Activated gamma-delta T cell treated with Interleukin-2 at 50 U/mL for 16 hours (primary cell): ENCODE measurements around the gene ZEB1.

ENCODE experiments used
- DNase-seq: peaks from one replicate; pipeline ENCODE4 v3.0.0-alpha.2; 2020

The ZEB1 gene

DNA sequence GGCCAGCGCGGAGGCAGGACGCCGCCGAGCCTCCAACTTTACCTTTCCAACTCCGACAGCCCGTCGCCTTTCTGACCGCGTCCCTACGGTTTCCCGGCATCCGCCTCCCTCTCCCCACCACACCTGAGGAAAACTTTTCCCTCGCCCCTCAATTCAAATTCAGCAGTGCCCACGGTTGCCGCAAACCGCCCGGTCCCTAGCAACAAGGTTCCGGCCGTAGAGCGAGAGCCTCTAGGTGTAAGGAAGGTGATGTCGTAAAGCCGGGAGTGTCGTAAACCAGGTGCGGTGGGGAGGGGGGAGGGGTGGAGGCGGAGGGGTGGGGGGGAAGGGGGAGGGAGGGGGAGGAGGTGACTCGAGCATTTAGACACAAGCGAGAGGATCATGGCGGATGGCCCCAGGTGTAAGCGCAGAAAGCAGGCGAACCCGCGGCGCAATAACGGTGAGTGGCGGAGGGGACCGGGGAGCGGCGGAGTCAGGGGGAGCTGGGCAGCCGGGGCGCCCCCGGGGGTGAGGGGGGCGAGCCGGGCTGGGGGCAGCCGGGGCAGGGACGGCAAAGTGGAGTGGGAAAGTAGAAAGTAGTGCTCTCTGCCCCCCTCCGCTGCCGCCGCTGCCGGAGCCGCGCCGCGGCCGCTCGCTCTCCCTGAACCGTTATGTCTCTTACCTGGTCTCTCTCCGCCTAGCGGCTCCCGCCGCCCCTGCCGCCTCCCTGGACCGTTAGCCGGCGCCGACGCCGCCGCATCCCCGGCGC lies at the start of gene ZEB1:
ZEB1 (plus strand) TSS at position 363 of the 748 bp plus-strand sequence; CDS start at position 382, 19 bp downstream.
- peak; percentile 92 for DNase-seq

DNA sequence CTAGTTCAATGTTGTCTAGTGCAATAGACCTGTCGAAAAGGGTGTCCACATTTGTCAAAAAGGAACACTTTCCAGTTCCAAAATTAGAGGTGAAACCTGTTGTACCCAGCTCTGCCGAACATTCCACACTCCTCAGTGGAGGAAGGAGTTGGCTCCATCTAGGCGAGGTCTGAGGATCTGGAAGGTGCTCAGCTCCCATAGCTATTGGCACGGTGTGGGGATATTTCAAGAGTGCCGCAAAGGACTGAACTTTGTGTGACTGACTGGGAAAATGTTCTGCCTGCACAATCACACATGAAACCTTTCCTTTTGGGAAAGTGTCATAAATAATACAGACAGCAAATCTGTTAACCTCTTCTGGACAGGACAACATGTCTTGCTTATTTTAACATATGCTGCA lies 48.1 kb upstream of the ZEB1 start:
- no peak for DNase-seq

DNA sequence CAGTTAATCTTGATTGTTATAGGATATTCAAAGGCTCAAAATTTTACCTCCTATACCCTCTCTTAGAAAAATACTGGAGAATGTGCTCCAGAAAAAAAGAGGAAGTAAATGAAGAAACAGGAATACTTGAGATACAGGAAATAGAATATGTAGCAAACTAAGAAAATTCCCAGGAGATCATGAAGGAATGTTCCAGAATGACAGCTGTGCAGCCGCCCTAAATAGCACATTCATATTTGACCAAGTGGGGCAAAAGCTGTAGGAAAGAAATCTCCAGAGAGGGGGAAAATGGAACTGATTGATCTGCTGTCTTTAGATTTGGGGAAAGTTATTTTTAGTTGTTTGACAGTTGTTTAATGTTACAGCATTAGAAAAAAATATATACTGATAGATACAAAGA lies 46.2 kb upstream of the ZEB1 start:
- no peak for DNase-seq

DNA sequence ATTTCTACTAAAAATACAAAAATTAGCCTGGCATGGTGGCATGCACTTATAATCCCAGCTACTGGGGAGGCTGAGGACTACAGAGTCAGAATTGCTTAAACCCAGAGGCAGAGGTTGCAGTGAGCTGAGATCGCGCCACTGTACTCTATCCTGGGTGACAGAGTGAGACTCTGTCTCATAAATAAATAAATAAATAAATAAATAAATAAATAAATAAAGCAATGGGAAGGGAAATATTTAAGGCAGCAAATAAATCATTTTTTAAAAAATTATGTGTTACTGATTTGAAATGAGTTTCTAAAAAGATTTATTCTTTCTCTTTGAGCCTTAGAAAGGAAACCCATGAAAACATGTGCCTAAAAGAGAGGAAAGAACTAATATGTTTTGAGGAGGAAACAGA lies 45.2 kb upstream of the ZEB1 start:
- DNase-seq = no peak

DNA sequence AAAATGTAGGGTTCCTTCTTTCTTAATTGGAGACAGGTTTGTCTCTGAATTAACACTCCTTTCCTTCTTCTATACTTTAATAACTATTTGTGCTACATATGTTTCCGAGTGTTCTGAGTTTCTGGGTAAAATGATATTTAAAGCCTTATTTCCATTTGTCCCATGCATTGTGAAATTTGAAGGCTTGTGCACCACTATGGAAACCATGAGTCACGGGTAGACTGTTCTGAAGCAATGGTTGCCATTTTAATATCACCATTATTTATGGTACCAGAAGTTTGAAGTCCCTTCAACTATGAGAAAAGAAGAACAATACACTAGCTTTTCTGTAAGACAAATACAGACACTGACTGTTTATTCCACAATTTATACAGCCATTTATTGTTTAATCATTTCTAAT lies 44.7 kb upstream of the ZEB1 start:
- DNase-seq = no peak

DNA sequence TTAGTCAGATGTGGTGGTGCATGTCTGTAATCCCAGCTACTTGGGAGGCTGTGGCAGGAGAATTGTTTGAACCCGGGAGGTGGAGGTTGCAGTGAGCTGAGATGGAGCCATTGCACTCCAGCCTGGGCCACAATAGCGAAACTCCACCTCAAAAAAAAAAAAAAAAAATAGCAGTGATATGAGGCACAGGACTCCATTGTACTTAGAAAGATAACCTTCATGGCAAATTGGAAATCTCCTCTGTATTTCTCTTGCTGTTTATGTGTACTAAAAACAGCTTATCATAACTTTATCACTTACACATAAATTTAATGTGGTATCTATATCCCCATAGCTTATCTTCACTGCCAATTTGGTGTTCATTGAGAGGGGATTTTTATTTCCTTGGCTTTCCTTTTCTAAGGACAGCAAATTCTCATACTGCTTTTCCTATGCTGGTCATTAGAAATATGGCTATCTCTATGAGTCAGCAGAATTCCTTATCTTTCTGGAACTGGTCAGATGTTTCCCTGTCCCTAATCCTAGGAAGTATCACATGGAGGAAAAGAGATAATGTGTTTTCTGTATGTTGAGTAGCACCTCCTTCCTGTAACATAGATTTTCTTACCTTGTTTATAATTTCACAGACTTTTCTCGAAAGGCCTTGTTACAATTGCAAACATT lies 40.6 kb upstream of the ZEB1 start:
- no peak for DNase-seq

DNA sequence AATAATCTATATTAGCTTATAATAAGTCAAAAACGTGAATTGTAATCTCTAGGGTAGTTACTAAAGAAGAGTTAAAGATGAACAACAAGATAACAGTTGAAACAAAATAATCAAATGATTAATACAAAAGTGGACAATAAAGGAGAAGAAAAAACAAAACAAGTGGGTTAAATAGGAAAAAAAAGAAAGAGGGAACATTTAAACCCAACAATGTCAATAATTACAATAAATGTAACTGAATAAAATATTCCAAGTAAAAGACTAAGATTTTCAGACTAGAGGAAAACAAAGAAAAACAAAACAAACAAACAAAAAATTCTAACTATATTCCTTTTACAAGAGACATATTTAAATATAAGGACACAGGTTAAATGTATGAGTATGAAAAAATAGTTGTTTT lies 38.0 kb upstream of the ZEB1 start:
- no peak for DNase-seq

DNA sequence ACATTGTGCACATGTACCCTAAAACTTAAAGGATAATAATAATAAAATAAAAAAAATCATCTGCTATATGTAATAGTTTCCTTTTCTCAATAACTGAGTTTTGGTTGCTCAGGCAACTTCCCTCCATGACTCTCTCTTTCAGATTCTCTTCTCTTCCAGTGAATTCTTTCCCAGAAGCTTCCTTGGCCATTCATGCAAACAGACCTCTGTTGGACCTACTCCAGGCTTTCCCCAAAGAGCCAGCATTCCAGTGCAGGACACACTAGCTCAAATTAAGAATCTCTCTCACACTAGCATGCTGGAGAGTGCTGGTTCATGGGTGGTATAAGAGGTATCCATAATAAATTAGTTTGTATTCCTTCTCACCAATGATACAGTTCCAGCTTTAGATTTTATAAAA lies 31.0 kb upstream of the ZEB1 start:
- DNase-seq = no peak

DNA sequence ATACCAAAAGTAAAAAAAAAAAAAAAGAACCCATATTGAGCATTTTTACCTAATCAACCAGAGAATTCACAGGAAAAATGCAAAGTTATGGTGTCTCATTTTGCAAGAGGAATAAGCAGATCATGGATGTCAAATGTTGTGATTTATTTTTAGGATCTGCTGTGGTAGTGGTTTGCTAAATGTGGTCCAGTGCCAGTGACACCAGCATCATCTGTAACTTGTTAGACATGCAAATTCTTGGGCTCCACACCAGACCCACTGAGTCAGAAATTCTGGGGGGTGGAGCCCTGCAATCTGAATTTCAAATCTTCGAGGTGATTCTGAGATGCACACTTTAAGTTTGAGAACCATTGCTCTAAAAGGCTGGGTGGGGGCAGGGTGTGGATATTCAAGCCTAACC lies 30.1 kb upstream of the ZEB1 start:
- DNase-seq = no peak

DNA sequence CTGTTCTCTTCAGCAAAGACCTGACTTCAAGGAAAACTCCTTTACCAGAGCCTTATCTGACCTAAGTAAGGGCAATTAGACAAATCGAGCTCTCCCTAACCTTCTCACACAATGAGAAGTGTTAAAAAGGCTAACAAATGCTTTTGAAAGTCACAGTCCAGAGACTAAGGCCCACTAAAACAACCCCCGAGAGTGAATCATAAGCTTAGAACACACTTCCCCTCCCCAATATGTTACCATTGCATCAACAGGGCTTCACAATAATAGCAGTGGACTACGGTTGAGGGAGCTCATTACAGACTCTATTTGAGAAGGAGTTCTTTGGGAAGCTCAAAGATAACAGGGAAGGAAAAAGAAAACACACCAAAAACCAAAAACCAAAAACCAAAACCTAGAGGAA lies 28.6 kb upstream of the ZEB1 start:
- no peak for DNase-seq

DNA sequence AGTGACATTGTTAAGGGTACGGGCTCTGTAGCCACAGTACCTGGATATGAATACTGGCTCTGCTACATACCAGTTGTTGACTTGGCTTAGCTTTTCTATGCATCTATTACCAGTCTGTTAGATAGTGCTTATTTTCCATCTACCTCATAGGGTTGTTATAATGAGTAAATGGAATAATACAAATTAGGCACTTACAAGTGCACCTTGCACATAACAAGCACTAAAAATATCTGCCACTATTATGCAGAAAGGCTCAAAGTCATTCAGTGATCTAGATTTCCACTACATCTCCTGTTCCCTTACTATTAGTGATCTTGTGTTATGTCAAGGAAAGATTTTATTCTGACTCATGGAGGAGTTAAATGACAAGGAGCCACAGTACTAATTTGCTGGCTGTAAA lies 27.9 kb upstream of the ZEB1 start:
- no peak for DNase-seq

DNA sequence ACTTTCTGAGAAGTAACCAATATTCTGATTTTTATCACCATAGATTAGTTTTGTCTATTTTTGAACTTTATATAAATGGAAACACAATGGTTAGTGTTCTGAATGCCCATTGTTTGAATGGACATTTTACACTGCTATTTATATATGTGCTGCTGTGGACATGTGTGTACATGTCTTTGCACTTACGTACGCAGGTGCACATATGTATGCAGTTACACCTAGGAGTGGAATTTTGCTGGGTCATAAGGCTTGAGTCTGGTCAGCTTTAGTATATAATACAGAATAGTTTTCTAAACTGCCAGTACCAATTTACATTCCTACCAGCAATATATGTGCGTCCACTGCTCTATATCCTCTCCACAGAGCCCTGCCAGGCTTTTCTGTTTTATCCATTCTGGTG lies 24.5 kb upstream of the ZEB1 start:
- no peak for DNase-seq

DNA sequence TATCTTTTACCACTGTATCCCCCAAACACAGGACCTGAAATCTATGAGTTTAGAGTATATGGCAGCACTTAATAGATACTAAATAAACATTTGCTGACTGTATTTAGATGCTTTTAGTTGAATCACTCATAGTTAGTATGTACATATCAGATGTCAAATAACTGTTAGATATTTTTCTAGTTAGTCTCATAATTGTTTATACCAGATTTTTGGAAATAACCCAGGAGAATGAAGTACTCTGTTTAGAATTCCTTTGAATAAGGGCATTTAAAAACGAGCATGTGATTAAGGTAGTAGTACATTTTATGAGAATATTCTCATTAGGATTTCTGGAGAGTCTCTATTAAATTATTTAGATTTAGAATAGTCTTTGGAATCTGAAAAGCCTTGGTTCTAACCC lies 22.3 kb upstream of the ZEB1 start:
- DNase-seq = no peak

DNA sequence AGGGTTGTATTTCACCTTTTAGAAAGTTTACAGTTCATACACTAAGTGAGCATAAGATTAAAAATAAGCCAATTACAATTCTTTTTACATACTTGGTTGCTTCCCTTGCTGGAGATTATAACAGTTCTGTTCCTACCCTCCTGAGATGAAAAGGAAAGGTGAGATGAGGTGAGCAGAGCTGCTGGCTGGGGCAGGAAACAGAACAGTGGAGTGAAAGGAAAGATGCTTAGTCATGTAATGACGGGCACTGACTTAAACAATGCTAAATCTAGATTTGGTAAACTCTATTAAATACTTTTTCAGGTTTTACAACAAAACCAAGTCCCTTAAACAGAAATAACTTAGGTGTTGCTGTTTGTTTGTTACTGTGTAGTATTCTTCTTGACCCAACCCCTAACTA lies 19.9 kb upstream of the ZEB1 start:
- no peak for DNase-seq

DNA sequence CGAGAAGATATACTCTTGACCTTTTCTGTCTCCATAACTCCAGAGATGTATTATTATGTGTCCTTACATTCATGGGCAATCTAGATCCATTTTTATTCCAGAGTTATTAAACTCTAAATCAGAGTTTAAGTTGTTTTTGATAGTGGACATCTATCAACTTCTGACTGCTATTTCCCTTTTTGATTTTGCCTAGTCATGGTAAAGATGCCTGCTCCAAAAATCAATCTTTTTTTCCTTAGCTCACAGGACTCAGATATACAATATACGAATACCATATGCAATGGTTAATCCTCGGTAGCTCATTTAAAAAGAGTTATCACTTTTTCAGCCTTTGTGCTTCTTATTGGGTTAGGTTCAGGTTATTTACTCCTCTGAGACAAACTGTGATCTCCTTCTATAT lies 15.8 kb upstream of the ZEB1 start:
- DNase-seq = no peak

DNA sequence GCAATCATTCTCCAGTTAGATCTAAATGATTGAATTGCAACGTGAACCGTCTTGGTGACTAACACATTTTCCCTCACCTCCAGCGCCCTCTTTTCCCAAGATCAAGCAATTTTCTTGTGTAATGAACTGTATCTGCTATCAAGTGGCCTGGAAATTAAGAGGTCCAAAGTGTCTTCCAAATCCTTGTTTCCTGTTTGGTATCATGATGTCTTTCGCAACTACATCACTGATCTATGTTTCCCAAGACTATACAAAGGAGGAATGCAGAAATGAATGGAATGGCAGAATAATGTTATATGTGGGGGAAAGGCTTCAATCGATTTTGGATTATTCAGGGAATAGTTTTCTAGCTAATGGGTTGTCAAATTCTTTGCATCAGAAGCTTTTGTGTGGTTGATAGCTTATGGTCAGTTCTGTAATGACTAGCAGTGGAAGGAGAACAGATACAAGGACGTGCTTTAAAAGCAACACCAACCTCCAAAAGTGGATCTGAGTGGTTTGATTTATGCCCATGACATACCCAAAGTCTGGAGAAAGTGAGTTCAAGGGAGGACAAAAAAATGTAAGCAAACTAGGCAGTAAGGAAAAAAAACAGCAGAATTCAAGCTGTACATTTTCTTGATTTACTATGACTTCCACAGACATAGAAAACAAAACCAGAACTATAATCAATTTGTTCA lies 14.6 kb upstream of the ZEB1 start:
- no peak for DNase-seq

DNA sequence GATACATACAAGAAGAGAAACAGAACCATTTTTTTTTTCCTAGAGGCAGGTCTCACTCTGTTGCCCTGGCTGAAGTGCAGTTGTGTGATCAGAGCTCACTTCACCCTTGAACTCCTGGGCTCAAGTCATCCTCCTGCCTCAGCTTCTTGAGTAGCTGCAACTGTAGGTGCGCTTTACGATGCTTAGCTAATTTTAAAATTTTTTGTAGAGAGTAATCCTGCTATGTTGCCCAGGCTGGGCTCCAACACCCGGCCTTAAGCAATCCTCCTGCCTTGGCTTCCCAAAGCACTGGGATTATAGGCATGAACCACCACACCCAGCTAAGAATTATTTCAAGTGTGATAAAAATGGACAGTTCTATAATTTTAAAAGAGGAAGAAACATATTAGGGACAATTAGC lies 5.6 kb upstream of the ZEB1 start:
- DNase-seq = no peak

DNA sequence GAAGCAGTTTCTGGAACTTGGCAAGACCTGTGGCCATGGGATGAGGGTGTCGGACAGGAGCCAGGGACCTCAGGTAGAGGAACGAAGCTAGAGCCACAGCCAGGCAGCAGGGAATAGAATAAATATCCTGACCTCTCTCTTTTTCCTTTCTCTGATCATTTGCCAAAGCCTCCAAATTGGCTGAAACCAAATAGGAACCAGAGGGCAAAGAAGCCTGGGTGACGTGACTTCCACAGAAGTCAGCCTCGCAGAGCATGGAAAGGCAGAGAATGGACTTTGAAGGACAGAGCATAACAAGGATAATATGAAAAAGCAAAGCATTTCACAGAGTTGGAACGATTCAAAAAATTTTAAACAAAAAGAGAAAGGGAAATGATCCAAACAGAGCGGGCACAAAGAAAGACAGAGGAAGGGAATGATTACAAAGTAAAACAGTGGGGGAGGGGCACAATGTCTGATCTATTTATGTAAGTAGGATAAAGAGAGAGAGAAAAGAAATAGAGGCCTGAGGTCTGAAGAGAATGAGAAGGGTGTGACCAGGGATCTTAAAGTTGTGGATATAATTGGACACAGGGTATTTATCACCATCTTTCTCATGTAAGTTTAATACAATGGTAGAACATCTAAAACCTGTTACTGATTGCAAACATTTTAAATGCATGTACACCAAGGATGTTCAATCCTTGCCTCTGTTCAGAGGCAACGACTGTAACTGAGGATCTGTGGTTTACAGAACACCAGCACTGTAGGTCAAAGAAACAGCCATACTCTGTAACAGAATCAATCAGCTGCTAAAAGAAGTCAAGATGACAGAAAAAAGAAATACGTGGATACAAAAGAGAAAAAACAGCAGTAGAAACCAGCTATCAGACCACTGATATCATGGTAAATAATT lies 4.5 kb upstream of the ZEB1 start:
- DNase-seq = no peak

DNA sequence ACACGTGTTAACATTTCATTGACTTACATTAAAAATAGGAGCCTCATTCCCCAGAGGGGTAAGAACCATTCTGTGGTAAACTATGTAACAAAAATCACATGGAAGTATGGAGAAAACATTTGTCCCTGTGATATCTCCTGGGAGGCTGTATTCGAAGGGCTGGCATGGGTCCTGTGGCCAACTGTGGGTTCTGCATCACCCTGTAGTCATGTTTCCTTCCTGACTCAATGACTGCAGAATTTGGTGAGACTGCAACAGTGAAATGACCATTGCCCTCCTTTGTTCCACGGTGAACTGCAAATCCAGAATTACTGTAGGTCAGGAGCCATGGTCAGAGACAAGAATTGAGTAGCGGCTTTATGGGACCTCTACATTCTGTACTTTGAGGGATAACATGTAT lies 3.6 kb upstream of the ZEB1 start:
- no peak for DNase-seq

DNA sequence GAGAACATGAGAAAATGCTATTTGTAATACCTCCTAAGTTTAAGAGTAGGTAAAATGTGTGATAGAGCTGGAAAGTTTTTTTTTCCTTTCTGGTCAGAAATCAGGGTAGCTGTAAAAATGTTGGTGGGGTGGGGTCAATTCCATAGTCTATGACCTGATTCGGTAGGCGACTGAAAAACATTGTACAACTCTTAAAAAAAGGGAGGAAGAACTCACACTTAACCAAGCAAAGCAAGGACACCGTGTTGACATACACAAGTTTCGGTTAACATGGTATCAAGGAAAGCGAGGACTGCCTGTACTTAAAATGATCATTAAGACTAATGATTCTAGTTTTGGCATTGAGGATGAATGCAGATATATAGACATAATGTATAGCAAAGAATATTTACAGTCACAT lies 1.8 kb upstream of the ZEB1 start:
- DNase-seq = no peak

DNA sequence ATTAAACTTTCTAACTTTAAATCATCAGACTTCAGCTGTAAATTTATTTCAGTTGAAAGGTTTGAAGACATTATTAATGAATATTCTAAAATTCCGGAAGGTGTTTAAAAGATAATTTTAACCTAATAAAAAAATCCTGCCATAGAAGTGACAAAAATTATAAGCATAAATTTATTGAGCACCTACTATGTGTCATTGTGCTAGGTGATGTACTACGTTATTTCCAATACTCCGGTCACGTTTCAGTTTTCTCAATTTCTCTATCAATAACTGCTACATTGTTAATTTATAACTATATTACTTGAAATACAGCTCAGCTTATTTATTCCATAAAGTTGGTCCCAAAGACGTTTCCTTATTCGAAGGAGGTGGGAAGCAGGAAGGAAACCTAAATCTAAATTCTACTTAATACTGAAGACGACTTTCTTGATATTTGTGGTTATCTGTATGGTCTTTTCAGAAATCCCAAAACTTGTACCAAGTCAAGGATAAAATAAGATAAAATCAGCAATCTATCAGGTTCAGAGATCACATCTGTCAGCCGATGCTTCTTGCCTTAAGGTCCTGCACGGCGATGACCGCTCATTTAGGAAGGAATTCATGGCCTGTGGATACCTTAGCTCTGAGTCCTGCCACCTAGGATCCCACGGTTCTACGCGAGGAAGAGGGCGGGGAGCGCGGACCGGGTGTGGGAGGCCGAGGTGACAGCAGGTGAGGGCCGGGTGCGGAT lies 1.2 kb upstream of the ZEB1 start:
- peak; percentile 72 for DNase-seq

DNA sequence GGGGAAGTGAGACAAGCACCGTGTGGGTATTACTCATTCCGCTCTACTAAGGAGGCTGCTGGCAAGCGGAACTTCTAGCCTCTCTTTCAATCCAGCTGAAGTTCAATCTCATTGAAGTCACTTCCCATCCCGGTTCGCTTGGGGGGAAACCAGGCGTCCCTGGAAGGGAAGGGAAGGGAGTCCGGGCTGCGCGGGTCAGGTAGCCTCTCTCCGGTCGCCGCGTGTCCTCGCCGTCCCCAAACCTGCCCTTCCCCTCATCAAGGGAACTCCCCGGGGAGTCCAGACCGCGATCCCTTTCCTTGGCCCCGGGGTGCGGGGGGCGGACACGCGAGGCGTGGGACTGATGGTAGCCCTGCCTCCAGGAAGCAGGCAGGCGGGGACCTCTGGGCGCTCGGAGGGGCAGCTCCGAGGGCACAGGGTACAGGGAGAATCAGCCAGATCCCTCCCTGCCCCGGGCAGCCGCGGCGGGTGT lies 598 bp upstream of the ZEB1 start:
- peak; percentile 44 for DNase-seq
